OCI-LY3 (cell line): ENCODE measurements around the gene MGST2.
"Not testable (repeated sequence)": the region's sequence is repeated elsewhere in the genome, so short reads cannot be mapped to it uniquely, and the experiment has no call there.

Source experiments
- H2AFZ ChIP-seq: fragments of 200-600, 300-600 bp; shearing (Covaris generic); 2 replicates; pipeline ENCODE4 v1.6.0; 2014; ENCODE audit warnings: antibody characterized with exemption, low read depth, low read length
- H3K27ac ChIP-seq: fragments of 200-600, 300-600 bp; sonication (generic); 2 replicates; pipeline ENCODE4 v1.5.1; 2014; ENCODE audit warnings: mild to moderate bottlenecking, low read length, moderate library complexity, mixed read lengths
- H3K27me3 ChIP-seq: fragments of 200-600, 300-600 bp; sonication (generic); 2 replicates; pipeline ENCODE4 v1.6.1; 2014; ENCODE audit warnings: low read depth, low read length, mixed read lengths
- H3K36me3 ChIP-seq: fragments of 200-600, 300-600 bp; sonication (generic); replicated peaks from 2 replicates; pipeline ENCODE3; 2014; ENCODE audit warnings: low read depth, low read length, mixed read lengths
- H3K4me1 ChIP-seq: fragments of 300-600, 200-600 bp; sonication (generic); 2 replicates; pipeline ENCODE4 v1.6.1; 2014; ENCODE audit warnings: low read length, mixed read lengths
- H3K4me2 ChIP-seq: fragments of 200-600, 300-600 bp; sonication (generic); 2 replicates; pipeline ENCODE4 v1.6.1; 2014; ENCODE audit warnings: low read length, mixed read lengths
- H3K4me3 ChIP-seq: fragments of 300-600, 200-600 bp; sonication (generic); 2 replicates; pipeline ENCODE4 v1.5.1; 2014; ENCODE audit warnings: antibody characterized with exemption, mild to moderate bottlenecking, low read length, moderate library complexity
- H3K79me2 ChIP-seq: fragments of 300-600, 200-600 bp; shearing (Covaris generic); 2 replicates; pipeline ENCODE4 v1.6.1; 2014; ENCODE audit warnings: mild to moderate bottlenecking, low read length, mixed read lengths
- H3K9ac ChIP-seq: fragments of 300-600, 200-600 bp; shearing (Covaris generic); 2 replicates; pipeline ENCODE4 v1.6.0; 2014; ENCODE audit warnings: mild to moderate bottlenecking, low read length, moderate library complexity
- H3K9me3 ChIP-seq: fragments of 200-600, 300-600 bp; shearing (Covaris generic); 2 replicates; pipeline ENCODE4 v1.6.1; 2014; ENCODE audit warnings: low read length, mixed read lengths; ENCODE audit not compliant: insufficient read depth
- H4K20me1 ChIP-seq: fragments of 200-600, 300-600 bp; sonication (generic); 2 replicates; pipeline ENCODE4 v1.6.1; 2016; ENCODE audit warnings: low read length, mixed read lengths; ENCODE audit not compliant: insufficient read depth
- CTCF ChIP-seq: fragments of 200-600, 300-600 bp; sonication (generic); IDR thresholded peaks from 2 replicates; pipeline ENCODE4 v1.5.1; 2014; ENCODE audit warnings: antibody characterized with exemption, low read length, low read depth
- EZH2phosphoT487 ChIP-seq: fragments of 200-600 bp; shearing (Covaris generic); IDR thresholded peaks from 2 replicates; pipeline ENCODE4 v1.6.1; 2018; ENCODE audit warnings: antibody characterized with exemption, mixed run types, low read depth

The MGST2 gene

GRCh38 chr4:139698167-139698925 lies 32.7 kb downstream of the MGST2 start:
- H3K9me3 ChIP-seq, H3K36me3 ChIP-seq, H4K20me1 ChIP-seq, H3K27ac ChIP-seq, H2AFZ ChIP-seq, H3K9ac ChIP-seq, H3K4me3 ChIP-seq, H3K4me1 ChIP-seq, H3K4me2 ChIP-seq, H3K27me3 ChIP-seq, H3K79me2 ChIP-seq: not testable (repeated sequence)
- peak; percentile 20 for TF ChIP-seq CTCF

GRCh38 chr4:139700568-139700967 lies 34.9 kb downstream of the MGST2 start:
- no peaks in the 10 kb centered on the region for H4K20me1 ChIP-seq
- no peak for TF ChIP-seq EZH2phosphoT487
- TF ChIP-seq CTCF = no peak
- H3K27me3 ChIP-seq = peaks cover 7% of the 10 kb centered on the region; the same call in 1 of the 2 replicates
- H3K4me3 ChIP-seq = no peak overlapping the region
- no peak overlapping the region for H2AFZ ChIP-seq
- no peaks in the 10 kb centered on the region for H3K79me2 ChIP-seq
- no peaks in the 10 kb centered on the region for H3K36me3 ChIP-seq
- H3K9me3 ChIP-seq = no peaks in the 10 kb centered on the region
- peak overlapping the region; percentile 0; the same call in 1 of the 2 replicates for H3K4me2 ChIP-seq
- no peak overlapping the region for H3K9ac ChIP-seq
- H3K4me1 ChIP-seq = no peaks in the 10 kb centered on the region
- no peak overlapping the region for H3K27ac ChIP-seq

- Histone ChIP-seq H3K9ac (no peak overlapping the region), H4K20me1 (no peaks in the 10 kb centered on the region), H3K4me3 (no peak overlapping the region), H3K27me3 (no peaks in the 10 kb centered on the region), H3K36me3 (no peaks in the 10 kb centered on the region), H2AFZ (no peak overlapping the region), H3K79me2 (no peaks in the 10 kb centered on the region), H3K4me1 (no peaks in the 10 kb centered on the region), H3K27ac (no peak overlapping the region), H3K4me2 (no peak overlapping the region), H3K9me3 (no peaks in the 10 kb centered on the region)
- TF ChIP-seq EZH2phosphoT487 (no peak), CTCF (peak; percentile 42)
These were observed 39.4 kb downstream of the MGST2 start for GRCh38 chr4:139704915-139705485.

- Histone ChIP-seq H4K20me1 (no peaks in the 10 kb centered on the region), H2AFZ (no peak overlapping the region), H3K4me3 (no peak overlapping the region), H3K4me2 (no peak overlapping the region), H3K27me3 (peaks cover 23% of the 10 kb centered on the region), H3K9ac (no peak overlapping the region), H3K79me2 (no peaks in the 10 kb centered on the region), H3K4me1 (no peaks in the 10 kb centered on the region; the same call in 1 of the 2 replicates), H3K9me3 (no peaks in the 10 kb centered on the region), H3K36me3 (no peaks in the 10 kb centered on the region), H3K27ac (no peak overlapping the region)
- TF ChIP-seq CTCF = no peak
- TF ChIP-seq EZH2phosphoT487 = no peak
These were observed 44.0 kb downstream of the MGST2 start for GRCh38 chr4:139709660-139710059.
